Astrocyte of the cerebellum (primary cell): ENCODE measurements around the gene NRXN2.

ENCODE experiments used
- DNase-seq: peaks from one replicate; pipeline ENCODE4 v3.0.0-alpha.2; 2011; ENCODE audit warnings: low read depth
- H3K4me3 ChIP-seq: 2 replicates; pipeline ENCODE4 v1.5.1; 2011; ENCODE audit warnings: mild to moderate bottlenecking, low read depth, low read length, moderate library complexity
- CTCF ChIP-seq: IDR thresholded peaks from 2 replicates; pipeline ENCODE4 v1.5.1; 2012; ENCODE audit warnings: low read length, low read depth, moderate library complexity, mild to moderate bottlenecking; ENCODE audit errors: missing control alignments
- in situ Hi-C: cut with HindIII; loops from 2 replicates; pipeline ENCODE4 v1.10.0; 2017; ENCODE audit warnings: low sequenced_read_pairs

The NRXN2 gene

DNA sequence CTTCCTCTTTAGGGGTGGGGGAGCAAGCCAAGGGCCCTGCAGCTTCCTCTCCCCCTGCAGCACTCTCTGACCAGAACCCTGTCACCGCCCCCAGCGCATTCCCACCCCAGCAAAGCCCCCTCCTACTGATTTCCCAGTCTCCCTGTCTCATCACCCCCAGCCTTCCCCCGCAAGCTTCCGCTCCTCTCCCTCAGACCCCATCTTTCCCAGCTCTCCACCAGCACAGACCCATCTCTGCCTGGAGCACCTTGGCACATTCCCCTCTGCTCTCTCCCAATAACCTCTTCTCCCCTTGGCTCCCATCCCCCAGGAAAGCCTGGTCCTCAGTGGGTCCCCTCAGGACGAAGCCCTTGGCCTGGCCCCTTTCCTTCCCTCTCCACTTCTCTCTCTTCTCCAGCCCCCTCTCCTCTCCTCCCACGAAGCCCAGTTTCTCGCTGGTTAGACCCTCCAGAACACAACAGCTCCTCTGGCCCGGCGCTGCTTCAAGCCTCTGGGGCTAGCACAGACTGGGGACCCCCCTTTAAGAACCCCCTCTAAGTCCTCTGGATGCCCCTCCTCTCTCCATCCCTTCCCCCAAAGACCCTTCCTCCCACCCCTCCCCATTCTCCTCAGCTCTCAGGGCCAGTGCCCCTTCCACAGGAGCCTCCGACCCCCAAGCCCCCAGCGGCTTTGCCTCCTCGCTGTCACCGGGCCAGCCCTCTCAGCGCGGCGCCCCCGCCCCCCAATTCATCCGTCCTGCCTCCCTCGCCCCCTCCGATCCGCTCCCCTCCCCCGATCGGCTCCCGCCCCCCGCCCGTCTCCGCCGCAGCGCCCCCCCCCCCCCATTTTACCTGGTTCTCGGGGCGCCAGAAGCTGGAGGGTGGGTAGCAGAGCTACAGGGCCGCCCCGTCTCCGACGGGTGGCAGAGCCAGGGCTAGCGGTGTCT lies 594 bp downstream of the NRXN2 start:
- no peak for TF ChIP-seq CTCF
- H3K4me3 ChIP-seq: no peak overlapping the region
- in situ Hi-C loops: no loop called here
- no peak for DNase-seq

- no peak for DNase-seq
- no peak overlapping the region for H3K4me3 ChIP-seq
- in situ Hi-C loops: no loop called here
- TF ChIP-seq CTCF: no peak
Measured at GRCh38 chr11:64721359-64721699, 1.7 kb downstream of the NRXN2 start.

DNA sequence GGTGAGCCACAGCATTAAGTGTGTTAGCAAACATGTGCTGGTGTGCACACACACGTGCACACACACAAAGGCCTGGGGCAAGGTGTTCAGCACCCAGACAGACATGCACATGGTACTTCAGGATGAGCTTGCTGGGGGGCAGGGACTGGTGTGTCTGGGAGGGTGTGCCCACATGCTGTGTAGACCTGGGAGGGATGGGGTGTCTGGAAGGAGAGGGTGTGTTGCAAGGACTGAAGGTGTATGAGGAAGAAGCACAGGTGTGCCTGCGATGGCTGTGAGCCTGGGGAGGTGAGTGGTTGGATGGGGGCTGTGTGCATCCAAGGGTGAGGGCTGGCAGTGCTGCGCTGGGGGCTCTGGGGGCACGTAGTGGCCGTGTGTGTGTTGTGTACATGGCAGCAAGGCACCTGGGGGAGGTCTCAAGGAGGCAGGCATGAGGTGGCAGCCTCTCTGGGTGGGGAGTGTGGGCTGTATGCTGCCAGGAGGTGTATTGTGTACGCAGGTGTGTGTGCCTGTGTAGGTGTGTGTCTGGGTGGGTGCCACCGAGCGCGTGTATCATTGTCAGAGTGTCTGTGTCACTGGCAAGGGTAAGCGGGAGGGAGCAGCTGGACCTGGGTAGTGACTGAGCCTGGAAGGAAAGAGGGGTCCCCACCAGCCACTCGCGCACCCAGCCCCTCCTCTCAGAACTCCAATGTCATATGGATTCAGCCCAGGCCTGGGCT lies 2.2 kb downstream of the NRXN2 start:
- DNase-seq: no peak
- in situ Hi-C loops: no loop called here
- no peak for TF ChIP-seq CTCF
- no peak overlapping the region for H3K4me3 ChIP-seq

GRCh38 chr11:64720167-64720566 lies 2.8 kb downstream of the NRXN2 start:
- no peak for TF ChIP-seq CTCF

DNA sequence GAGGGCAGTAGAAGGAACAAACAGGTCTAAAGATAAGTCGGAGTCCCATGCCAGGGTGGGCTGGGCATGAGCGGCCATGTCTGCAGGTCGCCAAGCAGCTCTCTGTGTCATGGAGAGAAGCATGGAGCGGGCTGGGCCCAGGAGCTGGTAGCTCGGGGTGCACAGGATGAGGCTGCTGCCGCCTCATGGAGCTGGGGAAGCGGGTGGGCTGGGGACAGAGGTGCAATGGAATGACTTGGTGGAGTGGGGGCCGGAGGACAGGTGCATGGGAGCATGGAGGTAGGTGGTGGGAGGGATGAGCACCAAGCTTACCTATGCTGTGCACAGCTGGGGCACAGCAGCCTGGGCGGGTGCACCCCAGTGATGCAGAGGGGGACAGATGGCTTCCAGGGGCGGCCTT lies 3.6 kb downstream of the NRXN2 start:
- in situ Hi-C loops: loop anchor here (5.0 to 10.0 kb wide), 2 partner anchors 33 to 55 kb away; partner anchors contain the start of gene SF1

More at GRCh38 chr11:64720167-64720566, 2.8 kb downstream of the NRXN2 start:
- H3K4me3 ChIP-seq: no peak overlapping the region
- DNase-seq: no peak
- in situ Hi-C loops: no loop called here

More for the DNA sequence above, 3.6 kb downstream of the NRXN2 start:
- no peak for DNase-seq
- H3K4me3 ChIP-seq: no peak overlapping the region
- TF ChIP-seq CTCF: no peak
